LoVo (cell line): ENCODE data around the gene P4HA1.
A peak's percentile ranks its signal among the peaks of the same experiment; 100 is the strongest.
"Not testable (repeated sequence)": the region's sequence is repeated elsewhere in the genome, so short reads cannot be mapped to it uniquely, and the experiment has no call there.

Experiments used
- DNase-seq: peaks from one replicate; pipeline ENCODE4 v3.0.0-alpha.2; 2016; ENCODE audit warnings: low spot score

Gene P4HA1

GRCh38 chr10:73096449-73097304 is at the start of gene P4HA1:
Gene P4HA1 (minus strand): TSS chr10:73096866. CDS start chr10:73074883, 21,983 bp downstream.
- peak; percentile 95 for DNase-seq

GRCh38 chr10:73141603-73142002 is 44.9 kb upstream of the P4HA1 start:
- DNase-seq, result no peak

GRCh38 chr10:73139251-73139650 is 42.6 kb upstream of the P4HA1 start:
- DNase-seq, result no peak

GRCh38 chr10:73136627-73137026 is 40.0 kb upstream of the P4HA1 start:
- no peak for DNase-seq

- no peak for DNase-seq
These were observed 38.1 kb upstream of the P4HA1 start for GRCh38 chr10:73134727-73135126.

- no peak for DNase-seq
These were observed 35.4 kb upstream of the P4HA1 start for GRCh38 chr10:73131913-73132686.

- no peak for DNase-seq
These were observed 34.6 kb upstream of the P4HA1 start for GRCh38 chr10:73131301-73131700.

- no peak for DNase-seq
These were observed 29.7 kb upstream of the P4HA1 start for GRCh38 chr10:73126343-73126742.

GRCh38 chr10:73119952-73120351 is 23.3 kb upstream of the P4HA1 start:
- no peak for DNase-seq

- no peak for DNase-seq
These were observed 22.8 kb upstream of the P4HA1 start for GRCh38 chr10:73119457-73119856.

GRCh38 chr10:73117976-73118743 is 21.5 kb upstream of the P4HA1 start:
- peak; percentile 19 for DNase-seq

GRCh38 chr10:73116017-73116416 is 19.4 kb upstream of the P4HA1 start:
- no peak for DNase-seq

- DNase-seq, result no peak
These were observed 16.9 kb upstream of the P4HA1 start for GRCh38 chr10:73113551-73113950.

GRCh38 chr10:73112032-73112431 is 15.4 kb upstream of the P4HA1 start:
- not testable (repeated sequence) for DNase-seq

GRCh38 chr10:73110345-73110849 is 13.7 kb upstream of the P4HA1 start, which contains the start of gene NUDT13:
Gene NUDT13 (plus strand): TSS chr10:73110455. CDS start chr10:73114366, 3,911 bp downstream.
- peak; percentile 50 for DNase-seq

GRCh38 chr10:73109248-73109652 is 12.6 kb upstream of the P4HA1 start:
- DNase-seq, result not testable (repeated sequence)

GRCh38 chr10:73106301-73106700 is 9.6 kb upstream of the P4HA1 start:
- no peak for DNase-seq

- no peak for DNase-seq
These were observed 2.5 kb upstream of the P4HA1 start for GRCh38 chr10:73099141-73099540.

GRCh38 chr10:73097305-73097670 is 622 bp upstream of the P4HA1 start:
- DNase-seq, result no peak

- DNase-seq, result peak; percentile 61
These were observed 621 bp downstream of the P4HA1 start for GRCh38 chr10:73096041-73096448.

GRCh38 chr10:73095481-73096021 is 1.1 kb downstream of the P4HA1 start:
- DNase-seq, result peak; percentile 58

- DNase-seq, result no peak
These were observed 1.6 kb downstream of the P4HA1 start for GRCh38 chr10:73094986-73095480.
